ENCODE results near the gene MGAT3. TPM values are rescaled to one million over a fixed set of nuclear protein-coding genes. Genes with fewer than 3 reads are reported as not detected.
A peak's percentile ranks its signal among the peaks of the same experiment; 100 is the strongest.

Gene MGAT3
- polyA plus RNA-seq, 1 experiment = 0.10 TPM

GRCh38 chr22:39514373-39514973, 57.7 kb downstream of the MGAT3 start:
- Histone ChIP-seq H3K27me3 (ENCODE audit: control insufficient read depth, insufficient read depth, low read length) (no peaks in the 10 kb centered on the region), H3K9me3 (ENCODE audit: control insufficient read depth, insufficient read depth, low read length) (no peaks in the 10 kb centered on the region), H3K4me3 (ENCODE audit: low read depth, low read length) (no peak overlapping the region), H3K27ac (ENCODE audit: low read depth, low read length) (no peak overlapping the region)
- TF ChIP-seq, protein P1, sequence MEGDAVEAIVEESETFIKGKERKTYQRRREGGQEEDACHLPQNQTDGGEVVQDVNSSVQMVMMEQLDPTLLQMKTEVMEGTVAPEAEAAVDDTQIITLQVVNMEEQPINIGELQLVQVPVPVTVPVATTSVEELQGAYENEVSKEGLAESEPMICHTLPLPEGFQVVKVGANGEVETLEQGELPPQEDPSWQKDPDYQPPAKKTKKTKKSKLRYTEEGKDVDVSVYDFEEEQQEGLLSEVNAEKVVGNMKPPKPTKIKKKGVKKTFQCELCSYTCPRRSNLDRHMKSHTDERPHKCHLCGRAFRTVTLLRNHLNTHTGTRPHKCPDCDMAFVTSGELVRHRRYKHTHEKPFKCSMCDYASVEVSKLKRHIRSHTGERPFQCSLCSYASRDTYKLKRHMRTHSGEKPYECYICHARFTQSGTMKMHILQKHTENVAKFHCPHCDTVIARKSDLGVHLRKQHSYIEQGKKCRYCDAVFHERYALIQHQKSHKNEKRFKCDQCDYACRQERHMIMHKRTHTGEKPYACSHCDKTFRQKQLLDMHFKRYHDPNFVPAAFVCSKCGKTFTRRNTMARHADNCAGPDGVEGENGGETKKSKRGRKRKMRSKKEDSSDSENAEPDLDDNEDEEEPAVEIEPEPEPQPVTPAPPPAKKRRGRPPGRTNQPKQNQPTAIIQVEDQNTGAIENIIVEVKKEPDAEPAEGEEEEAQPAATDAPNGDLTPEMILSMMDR (IDR thresholded peaks at IDR 0.05; ENCODE audit: low read depth, low read length) = peak; percentile 82
- CTCF ChIA-PET = interaction anchor here (0.5 to 2.4 kb wide), 25 partner anchors 9 to 574 kb away, joined by 3 to 17 read pairs (median 5); partner anchors contain the start of genes MIEF1, RPL3 and TAB1
- POLR2A ChIA-PET = interaction anchor here (0.9 to 1.5 kb wide), 3 partner anchors 21 to 196 kb away, joined by 3 to 5 read pairs (median 3); partner anchors contain the start of gene RPL3
- DNase-seq (ENCODE audit: low read depth, low spot score) = no peak

- H3K4me3 ChIP-seq (ENCODE audit: low read depth, low read length) = no peak overlapping the region
- DNase-seq (ENCODE audit: low read depth, low spot score) = no peak
- peaks cover under 1% of the 10 kb centered on the region; the same call in 1 of the 2 replicates for H3K9me3 ChIP-seq (ENCODE audit: control insufficient read depth, insufficient read depth, low read length)
- TF ChIP-seq, protein P1 (IDR thresholded peaks at IDR 0.05; ENCODE audit: low read depth, low read length) = no peak
- no peak overlapping the region for H3K27ac ChIP-seq (ENCODE audit: low read depth, low read length)
- ChIA-PET CTCF (interaction anchor here (0.6 to 2.6 kb wide), 23 partner anchors 9 to 573 kb away, joined by 3 to 17 read pairs (median 5); partner anchors contain the start of genes MIEF1, RPL3 and TAB1), POLR2A (interaction anchor here (0.6 to 0.9 kb wide), 2 partner anchors 15 to 197 kb away, joined by 3 read pairs; no protein-coding TSS in a partner anchor)
- H3K27me3 ChIP-seq (ENCODE audit: control insufficient read depth, insufficient read depth, low read length) = no peaks in the 10 kb centered on the region
Observed at GRCh38 chr22:39515266-39516050, 58.6 kb downstream of the MGAT3 start.

DNA sequence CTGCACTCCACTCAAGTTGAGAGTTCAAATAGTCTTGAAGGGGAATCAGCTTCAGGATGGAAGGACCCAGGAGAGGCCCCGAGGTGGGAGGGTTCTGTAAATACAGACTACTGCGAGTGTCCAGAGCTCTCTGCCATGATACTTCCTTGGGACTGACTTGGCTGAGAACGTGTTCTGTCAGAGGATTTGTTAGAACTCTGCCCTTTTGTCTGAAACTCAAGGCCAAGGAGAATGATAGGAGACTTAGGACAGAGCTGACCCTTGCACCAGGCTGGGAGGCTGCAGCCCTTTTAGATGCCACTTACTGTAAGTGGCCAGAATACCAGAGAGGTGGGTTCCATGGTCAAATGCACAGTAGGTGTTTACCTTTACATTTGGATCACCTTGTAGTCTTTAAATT, 60.7 kb downstream of the MGAT3 start:
- H3K27ac ChIP-seq (ENCODE audit: low read depth, low read length) = no peak overlapping the region
- TF ChIP-seq, protein P1 (IDR thresholded peaks at IDR 0.05; ENCODE audit: low read depth, low read length) = no peak
- DNase-seq (ENCODE audit: low read depth, low spot score) = no peak
- H3K27me3 ChIP-seq (ENCODE audit: control insufficient read depth, insufficient read depth, low read length) = no peaks in the 10 kb centered on the region
- CTCF ChIA-PET = interaction anchor here (1.0 to 2.6 kb wide), 5 partner anchors 11 to 24 kb away, joined by 3 to 13 read pairs (median 6); no protein-coding TSS in a partner anchor
- H3K4me3 ChIP-seq (ENCODE audit: low read depth, low read length) = no peak overlapping the region
- POLR2A ChIA-PET = interaction anchor here (0.5 to 1.2 kb wide), 2 partner anchors 15 to 992 kb away, joined by 5 read pairs; partner anchors contain the start of gene MIEF1
- H3K9me3 ChIP-seq (ENCODE audit: control insufficient read depth, insufficient read depth, low read length) = peaks cover 4% of the 10 kb centered on the region; the same call in 1 of the 2 replicates

GRCh38 chr22:39518144-39518786, 61.5 kb downstream of the MGAT3 start:
- Histone ChIP-seq H3K4me3 (ENCODE audit: low read depth, low read length) (no peak overlapping the region), H3K27me3 (ENCODE audit: control insufficient read depth, insufficient read depth, low read length) (no peaks in the 10 kb centered on the region), H3K27ac (ENCODE audit: low read depth, low read length) (peak overlapping the region; percentile 86), H3K9me3 (ENCODE audit: control insufficient read depth, insufficient read depth, low read length) (peaks cover 4% of the 10 kb centered on the region; the same call in 1 of the 2 replicates)
- TF ChIP-seq, protein P1 (IDR thresholded peaks at IDR 0.05; ENCODE audit: low read depth, low read length) = no peak
- ChIA-PET POLR2A (interaction anchor here (0.7 kb wide), 1 partner anchor 20 kb away, joined by 3 read pairs; no protein-coding TSS in a partner anchor), CTCF (interaction anchor here (1.0 to 2.6 kb wide), 4 partner anchors 11 to 22 kb away, joined by 3 to 13 read pairs (median 8); no protein-coding TSS in a partner anchor)
- no peak for DNase-seq (ENCODE audit: low read depth, low spot score)
